Endothelial cell of umbilical vein (primary cell): ENCODE data around the gene TBP. TPM values are rescaled to one million over a fixed set of nuclear protein-coding genes. Genes with fewer than 3 reads are reported as not detected.

Source experiments
- BruUV-seq: library from RNA; stranded (reverse); fragments of 400-500 nt; replicated peaks from 2 replicates; lab custom pipeline; 2021; lab: Mats Ljungman, UMichigan
- CTCF ChIA-PET: fragments of 300-600, 350-600 bp; sonication (Branson Sonifier 250); formaldehyde crosslinking; loops from one replicate; lab custom pipeline; 2021; ENCODE audit warnings: antibody characterized with exemption, inconsistent platforms; lab: Charles Lee
- POLR2A ChIA-PET: fragments of 300-600, 350-600 bp; sonication (Branson Sonifier 250); formaldehyde crosslinking; loops from one replicate; lab custom pipeline; 2021; ENCODE audit warnings: antibody characterized with exemption, inconsistent platforms; lab: Charles Lee
- DNase-seq: peaks from one replicate; pipeline ENCODE4 v3.0.0-alpha.2; 2011; ENCODE audit warnings: low read depth, low spot score
- FAIRE-seq: peaks from 2 replicates; lab custom pipeline; 2011; peaks lifted over from hg19 to GRCh38; lab: Jason Lieb, UNC
- H2AFZ ChIP-seq: 2 replicates; pipeline ENCODE4 v1.6.0; 2012; ENCODE audit warnings: low read depth, low read length, control low read depth, inconsistent platforms
- H3K27ac ChIP-seq: 2 replicates; pipeline ENCODE4 v1.5.1; 2011; ENCODE audit warnings: low read depth, mild to moderate bottlenecking, control low read depth, low read length, moderate library complexity; ENCODE audit not compliant: insufficient read depth
- H3K27me3 ChIP-seq, 2 experiments: 2 replicates each; pipeline versions ENCODE4 v1.6.0 to v1.6.1; 2011; ENCODE audit warnings: low read length in 2 of 2, mixed read lengths in 1 of 2; ENCODE audit not compliant: control insufficient read depth in 2 of 2, insufficient read depth in 2 of 2
- H3K36me3 ChIP-seq, 2 experiments: 2 replicates in 1 of 2; 3 replicates in 1 of 2; pipeline ENCODE4 v1.5.1; 2011; ENCODE audit warnings: low read length in 2 of 2, mild to moderate bottlenecking in 1 of 2, moderate library complexity in 1 of 2; ENCODE audit not compliant: control insufficient read depth in 2 of 2, insufficient read depth in 2 of 2; ENCODE audit errors: extremely low read depth in 1 of 2
- H3K4me1 ChIP-seq: 3 replicates; pipeline ENCODE4 v1.5.1; 2011; ENCODE audit warnings: mild to moderate bottlenecking, low read length; ENCODE audit not compliant: control insufficient read depth, insufficient read depth; ENCODE audit errors: extremely low read depth
- H3K4me2 ChIP-seq: 2 replicates; pipeline ENCODE4 v1.6.1; 2011; ENCODE audit warnings: low read length, control low read depth, mixed read lengths; ENCODE audit not compliant: insufficient read depth
- H3K4me3 ChIP-seq, 3 experiments: fragments of 200-600 bp in 1 of 3; sonication (generic), shearing (Covaris generic) in 1 of 3; replicated peaks in 1 of 3; 2 replicates each; pipeline ENCODE4 v1.5.1; 2011 to 2016; ENCODE audit warnings: control low read depth in 3 of 3, low read length in 3 of 3, mild to moderate bottlenecking in 2 of 3, inconsistent platforms in 1 of 3, low read depth in 1 of 3, moderate library complexity in 1 of 3; ENCODE audit not compliant: insufficient read depth in 1 of 3
- H3K79me2 ChIP-seq: 2 replicates; pipeline ENCODE4 v1.6.0; 2012; ENCODE audit warnings: low read length, inconsistent platforms; ENCODE audit not compliant: control insufficient read depth, insufficient read depth
- H3K9ac ChIP-seq: replicated peaks from 2 replicates; pipeline ENCODE3; 2011; ENCODE audit warnings: low read length, control low read depth; ENCODE audit not compliant: insufficient read depth; ENCODE audit errors: extremely low read depth
- H3K9me1 ChIP-seq: replicated peaks from 3 replicates; pipeline ENCODE4 v1.6.0; 2011; ENCODE audit warnings: mild to moderate bottlenecking, low read length; ENCODE audit not compliant: control insufficient read depth, insufficient read depth; ENCODE audit errors: extremely low read depth
- H3K9me3 ChIP-seq: replicated peaks from 2 replicates; pipeline ENCODE4 v1.5.1; 2012; ENCODE audit warnings: low read length, inconsistent platforms; ENCODE audit not compliant: control insufficient read depth, insufficient read depth
- H4K20me1 ChIP-seq: replicated peaks from 2 replicates; pipeline ENCODE3; 2011; ENCODE audit warnings: mild to moderate bottlenecking, low read length; ENCODE audit not compliant: control insufficient read depth, insufficient read depth; ENCODE audit errors: extremely low read depth
- EZH2 ChIP-seq: IDR thresholded peaks from 2 replicates; pipeline ENCODE4 v1.6.1; 2012; ENCODE audit warnings: borderline replicate concordance, low read depth, mild to moderate bottlenecking, moderate library complexity, low read length, inconsistent platforms; ENCODE audit not compliant: severe bottlenecking
- GATA2 ChIP-seq: IDR thresholded peaks from 2 replicates; pipeline ENCODE4 v1.7.0; 2011; ENCODE audit warnings: low read depth, mild to moderate bottlenecking, moderate library complexity, mixed read lengths, low read length; ENCODE audit not compliant: insufficient read length, insufficient read depth
- JUN ChIP-seq: IDR thresholded peaks from 2 replicates; pipeline ENCODE4 v1.6.1; 2011; ENCODE audit warnings: borderline replicate concordance, low read depth; ENCODE audit not compliant: insufficient read length, insufficient read depth
- MYC ChIP-seq: IDR thresholded peaks from one replicate; pipeline ENCODE4 v1.6.1; 2011; ENCODE audit warnings: mild to moderate bottlenecking, low read depth, low read length
- POLR2A ChIP-seq: IDR thresholded peaks from 2 replicates; pipeline ENCODE4 v1.6.1; 2012; ENCODE audit warnings: low read depth, mild to moderate bottlenecking, control low read depth, low read length
- POLR2AphosphoS5 ChIP-seq: IDR thresholded peaks from 2 replicates; pipeline ENCODE4 v1.6.1; 2012; ENCODE audit warnings: low read depth, mild to moderate bottlenecking, control low read depth, low read length, moderate library complexity; ENCODE audit not compliant: insufficient read depth
- dilution Hi-C: fragments of 300-500 bp; cut with MboI; formaldehyde crosslinking; loops from one replicate; pipeline ENCODE4 v1.15.0; 2019; ENCODE audit warnings: low sequenced_read_pairs; ENCODE audit not compliant: extremely low pct_ligation_motif_present
- intact Hi-C: fragments of 100-400 bp; cut with micrococcal nuclease; formaldehyde crosslinking; loops from one replicate; pipeline ENCODE4 v1.10.0; 2022
- polyA plus RNA-seq, 4 experiments: library from polyadenylated mRNA; depleted of rRNA in 3 of 4; stranded (reverse) in 3 of 4; unstranded in 1 of 4; fragments of >200 nt; gene quantifications; 2 replicates each; pipeline versions ENCODE4 v1.2.1 to v1.2.3, GENCODE V29; 2011 to 2012; ENCODE audit warnings: missing spikeins in 1 of 4
- total RNA-seq: library from RNA; stranded (reverse); gene quantifications from 2 replicates; pipeline ENCODE4 v1.2.3, GENCODE V29; 2021
- TF ChIP-seq, protein P1 (sequence below), 2 donors: IDR thresholded peaks; 1 replicate in 1 of 2; 2 replicates in 1 of 2; pipeline ENCODE4 v1.5.1; 2011; ENCODE audit warnings: low read length in 2 of 2, mild to moderate bottlenecking in 2 of 2, moderate library complexity in 2 of 2, control low read depth in 1 of 2, inconsistent platforms in 1 of 2, low read depth in 1 of 2; ENCODE audit not compliant: insufficient read depth in 1 of 2; ENCODE audit errors: extremely low read depth in 1 of 2

Gene TBP
- total and polyA plus RNA-seq, 2 donors (not counting 3 experiments of a cell fraction or from before 2014, with no cell fraction given) = 17.5 to 17.7 TPM

DNA sequence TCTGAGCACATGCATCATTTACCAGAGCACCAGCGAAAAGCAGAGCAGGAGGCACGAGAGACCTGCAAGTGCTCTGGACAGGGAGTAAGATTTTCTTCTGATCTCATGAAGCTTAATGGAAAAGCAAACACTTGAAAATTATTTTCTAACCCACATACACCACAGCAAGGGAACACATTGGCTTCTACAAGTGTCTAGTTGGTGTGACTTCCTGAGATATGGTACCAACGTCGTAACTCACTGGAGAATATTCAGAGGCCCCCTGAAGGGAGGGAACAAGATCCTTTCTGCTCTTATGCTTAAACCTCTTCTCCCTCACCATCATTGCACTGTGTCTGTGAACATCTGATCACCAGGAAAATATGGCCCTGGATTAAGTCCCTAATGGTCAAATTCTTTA lies 49.7 kb upstream of the TBP start:
- TF ChIP-seq POLR2AphosphoS5 (no peak), GATA2 (no peak), MYC (no peak), EZH2 (no peak), JUN (no peak)
- TF ChIP-seq, protein P1, sequence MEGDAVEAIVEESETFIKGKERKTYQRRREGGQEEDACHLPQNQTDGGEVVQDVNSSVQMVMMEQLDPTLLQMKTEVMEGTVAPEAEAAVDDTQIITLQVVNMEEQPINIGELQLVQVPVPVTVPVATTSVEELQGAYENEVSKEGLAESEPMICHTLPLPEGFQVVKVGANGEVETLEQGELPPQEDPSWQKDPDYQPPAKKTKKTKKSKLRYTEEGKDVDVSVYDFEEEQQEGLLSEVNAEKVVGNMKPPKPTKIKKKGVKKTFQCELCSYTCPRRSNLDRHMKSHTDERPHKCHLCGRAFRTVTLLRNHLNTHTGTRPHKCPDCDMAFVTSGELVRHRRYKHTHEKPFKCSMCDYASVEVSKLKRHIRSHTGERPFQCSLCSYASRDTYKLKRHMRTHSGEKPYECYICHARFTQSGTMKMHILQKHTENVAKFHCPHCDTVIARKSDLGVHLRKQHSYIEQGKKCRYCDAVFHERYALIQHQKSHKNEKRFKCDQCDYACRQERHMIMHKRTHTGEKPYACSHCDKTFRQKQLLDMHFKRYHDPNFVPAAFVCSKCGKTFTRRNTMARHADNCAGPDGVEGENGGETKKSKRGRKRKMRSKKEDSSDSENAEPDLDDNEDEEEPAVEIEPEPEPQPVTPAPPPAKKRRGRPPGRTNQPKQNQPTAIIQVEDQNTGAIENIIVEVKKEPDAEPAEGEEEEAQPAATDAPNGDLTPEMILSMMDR (IDR thresholded peaks at IDR 0.05; ENCODE audit: extremely low read depth in 1 of 2, insufficient read depth in 1 of 2, low read depth in 1 of 2, low read length in 2 of 2) = no peak
- dilution Hi-C loops = no loop called here
- no peaks in the 10 kb centered on the region for H3K9me1 ChIP-seq
- no peaks in the 10 kb centered on the region for H3K4me1 ChIP-seq
- H3K4me3 ChIP-seq = no peak overlapping the region
- ChIA-PET CTCF (no interaction called here), POLR2A (no interaction called here)
- no peaks in the 10 kb centered on the region for H4K20me1 ChIP-seq
- FAIRE-seq = no peak
- no peak for DNase-seq
- H3K4me2 ChIP-seq = no peak overlapping the region
- BruUV-seq = no TSS peak
- H3K27me3 ChIP-seq = peaks cover 0 to 2% of the 10 kb centered on the region in 2 experiments
- H3K79me2 ChIP-seq = no peaks in the 10 kb centered on the region
- intact Hi-C loops = no loop called here
- H3K9ac ChIP-seq = no peak overlapping the region
- H3K36me3 ChIP-seq = no peaks in the 10 kb centered on the region
- H3K27ac ChIP-seq = no peak overlapping the region
- H3K9me3 ChIP-seq = no peaks in the 10 kb centered on the region
- H2AFZ ChIP-seq = no peak overlapping the region

DNA sequence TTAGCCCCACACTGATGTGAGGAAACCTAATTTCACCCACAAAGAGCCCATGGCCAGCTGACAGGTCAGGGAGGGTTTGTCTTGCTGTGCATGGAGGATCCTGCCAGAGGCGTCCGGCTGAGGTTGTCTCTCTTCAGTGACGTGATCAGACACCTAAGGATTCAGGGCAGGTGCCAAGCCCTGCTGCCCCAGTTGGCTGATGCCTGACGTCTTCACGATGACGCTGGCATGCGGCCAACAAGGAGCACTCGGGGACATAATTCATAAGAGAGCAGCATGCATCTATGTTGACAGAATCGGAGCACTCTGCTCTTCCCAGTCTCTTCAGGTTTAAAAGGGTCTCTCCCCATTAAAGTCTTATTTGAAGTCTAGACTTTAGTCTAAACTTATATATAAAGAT lies 48.9 kb upstream of the TBP start:
- DNase-seq = no peak
- no peak overlapping the region for H3K27ac ChIP-seq
- H4K20me1 ChIP-seq = no peaks in the 10 kb centered on the region
- H3K9ac ChIP-seq = no peak overlapping the region
- no peaks in the 10 kb centered on the region for H3K27me3 ChIP-seq
- no peak overlapping the region for H3K4me3 ChIP-seq
- TF ChIP-seq EZH2 = no peak
- TF ChIP-seq, protein P1 (IDR thresholded peaks at IDR 0.05; ENCODE audit: extremely low read depth in 1 of 2, insufficient read depth in 1 of 2, low read depth in 1 of 2, low read length in 2 of 2) = no peak
- no peak for TF ChIP-seq POLR2A
- TF ChIP-seq JUN = no peak
- H3K4me2 ChIP-seq = no peak overlapping the region
- intact Hi-C loops = no loop called here
- H2AFZ ChIP-seq = no peak overlapping the region
- no TSS peak for BruUV-seq
- FAIRE-seq = no peak
- ChIA-PET POLR2A (no interaction called here), CTCF (no interaction called here)
- H3K4me1 ChIP-seq = no peaks in the 10 kb centered on the region
- no peaks in the 10 kb centered on the region for H3K9me3 ChIP-seq
- H3K9me1 ChIP-seq = no peaks in the 10 kb centered on the region
- dilution Hi-C loops = no loop called here
- no peaks in the 10 kb centered on the region for H3K79me2 ChIP-seq
- no peaks in the 10 kb centered on the region for H3K36me3 ChIP-seq
